Measurements from ENCODE around the gene CNTRL.

GRCh38 chr9:121160025-121160424, 85.3 kb downstream of the CNTRL start:
- TF ChIP-seq EP300 (IDR thresholded peaks at IDR 0.05) (no peak), CTCF (IDR thresholded peaks at IDR 0.05) (no peak), POLR2A (IDR thresholded peaks at IDR 0.05) (no peak), POLR2AphosphoS5 (IDR thresholded peaks at IDR 0.05) (no peak)
